ENCODE data around the gene UBE2E3.

GRCh38 chr2:180938451-180938850 lies 42.0 kb upstream of the UBE2E3 start:
- TF ChIP-seq CTCF (conservative IDR thresholded peaks at IDR 0.05) (no peak), EZH2 (IDR thresholded peaks at IDR 0.05; ENCODE audit: low read depth) (no peak)

Measured in PC-9 (cell line).